HepG2 (cell line): Measurements from ENCODE around the gene CBX6. TPM values are rescaled to one million over a fixed set of nuclear protein-coding genes. Genes with fewer than 3 reads are reported as not detected.

ENCODE experiments used
- ATAC-seq: fragments of 200-7000 bp; cut with Tn5 transposase; 3 replicates; pipeline ENCODE4 v1.9.1; 2020; ENCODE audit warnings: mild to moderate bottlenecking, moderate library complexity
- BruUV-seq: library from RNA; stranded (reverse); fragments of 400-500 nt; replicated peaks from 2 replicates; lab custom pipeline; 2021; lab: Mats Ljungman, UMichigan
- CTCF ChIA-PET: fragments of 300-600 bp; formaldehyde crosslinking; extraction: SDS; loops from one replicate; lab custom pipeline; 2021; ENCODE audit warnings: low total read pairs, inconsistent platforms, low intra/inter-chr PET ratio; lab: Yijun Ruan, JAX
- POLR2A ChIA-PET: fragments of 350-600 bp; sonication (Branson Sonifier 250); formaldehyde crosslinking; loops from one replicate; lab custom pipeline; 2020; ENCODE audit warnings: antibody characterized with exemption, inconsistent platforms; lab: Yijun Ruan, JAX
- DNase-seq: peaks from one replicate; pipeline ENCODE4 v3.0.0-alpha.2; 2015; ENCODE audit warnings: low spot score
- FAIRE-seq: peaks from 3 replicates; lab custom pipeline; 2011; peaks lifted over from hg19 to GRCh38; lab: Jason Lieb, UNC
- H2AFZ ChIP-seq: one replicate; pipeline ENCODE4 v1.6.1; 2011; ENCODE audit warnings: low read length, inconsistent platforms
- H3K27ac ChIP-seq: fragments of 300-600 bp; 3 replicates; pipeline ENCODE4 v1.8.0; 2011; ENCODE audit warnings: mixed run types, mild to moderate bottlenecking, mixed read lengths, low read length, inconsistent platforms; ENCODE audit not compliant: insufficient read depth; ENCODE audit errors: extremely low read length
- H3K27me3 ChIP-seq, 2 experiments: fragments of 200-600 bp in 1 of 2; 2 replicates in 1 of 2; 3 replicates in 1 of 2; pipeline versions ENCODE4 v1.6.0 to v1.8.0; 2011; ENCODE audit warnings: low read length in 2 of 2, mild to moderate bottlenecking in 2 of 2, moderate library complexity in 2 of 2, inconsistent platforms in 1 of 2; ENCODE audit not compliant: insufficient read depth in 2 of 2, control insufficient read depth in 1 of 2
- H3K36me3 ChIP-seq, 2 experiments: fragments of 200-600 bp in 1 of 2; replicated peaks in 1 of 2; 2 replicates in 1 of 2; 3 replicates in 1 of 2; pipeline versions ENCODE4 v1.5.1 to v1.8.0; 2011; ENCODE audit warnings: low read length in 2 of 2, inconsistent platforms in 1 of 2; ENCODE audit not compliant: insufficient read depth in 2 of 2, control insufficient read depth in 1 of 2
- H3K4me1 ChIP-seq: 2 replicates; pipeline ENCODE4 v1.5.1; 2012; ENCODE audit warnings: low read length, inconsistent platforms; ENCODE audit not compliant: insufficient read depth
- H3K4me2 ChIP-seq: 2 replicates; pipeline ENCODE4 v1.6.0; 2011; ENCODE audit warnings: low read depth, low read length, inconsistent platforms
- H3K4me3 ChIP-seq, 3 experiments: fragments of 200-600 bp in 1 of 3; sonication (generic), shearing (Covaris generic) in 1 of 3; replicated peaks in 1 of 3; 2 replicates each; pipeline ENCODE4 v1.5.1; 2011 to 2016; ENCODE audit warnings: low read length in 3 of 3, inconsistent platforms in 2 of 3, low read depth in 2 of 3, mild to moderate bottlenecking in 2 of 3, control low read depth in 1 of 3, mixed read lengths in 1 of 3; ENCODE audit not compliant: insufficient read depth in 1 of 3
- H3K79me2 ChIP-seq: one replicate; pipeline ENCODE4 v1.6.1; 2011; ENCODE audit warnings: low read length, inconsistent platforms; ENCODE audit not compliant: insufficient read depth
- H3K9ac ChIP-seq: 2 replicates; pipeline ENCODE4 v1.6.0; 2011; ENCODE audit warnings: mild to moderate bottlenecking, low read depth, low read length, inconsistent platforms; ENCODE audit not compliant: insufficient read depth
- H3K9me3 ChIP-seq: 2 replicates; pipeline ENCODE4 v1.5.1; 2012; ENCODE audit warnings: mild to moderate bottlenecking, low read length
- H4K20me1 ChIP-seq: 2 replicates; pipeline ENCODE4 v1.6.0; 2011; ENCODE audit warnings: inconsistent platforms, mild to moderate bottlenecking, low read length, moderate library complexity; ENCODE audit not compliant: insufficient read depth
- ELF3 ChIP-seq: IDR thresholded peaks from 2 replicates; pipeline ENCODE4 v1.6.1; 2016; ENCODE audit warnings: missing genetic modification reagents, missing compliant biosample characterization
- HDAC1 ChIP-seq: sonication (generic); formaldehyde crosslinking; IDR thresholded peaks from 2 replicates; pipeline ENCODE4 v1.5.1; 2020; ENCODE audit warnings: mild to moderate bottlenecking, missing genetic modification reagents
- HNF4A ChIP-seq: sonication (generic); formaldehyde crosslinking; IDR thresholded peaks from 2 replicates; pipeline ENCODE4 v1.4.0; 2020; ENCODE audit warnings: missing genetic modification reagents
- KLF6 ChIP-seq: IDR thresholded peaks from 2 replicates; pipeline ENCODE4 v1.8.0; 2016; ENCODE audit warnings: missing biosample characterization, missing genetic modification reagents
- MTF1 ChIP-seq: sonication (generic); formaldehyde crosslinking; IDR thresholded peaks from 2 replicates; pipeline ENCODE4 v1.5.0; 2020; ENCODE audit warnings: missing genetic modification reagents
- MTF2 ChIP-seq: sonication (generic); formaldehyde crosslinking; IDR thresholded peaks from 2 replicates; pipeline ENCODE4 v1.5.0; 2020; ENCODE audit warnings: missing genetic modification reagents, borderline replicate concordance
- PHF5A ChIP-seq: IDR thresholded peaks from one replicate; pipeline ENCODE4 v1.6.1; 2018; ENCODE audit warnings: low read depth, missing genetic modification reagents; ENCODE audit not compliant: unreplicated experiment
- TOE1 ChIP-seq: sonication (generic); formaldehyde crosslinking; IDR thresholded peaks from 2 replicates; pipeline ENCODE4 v1.4.0; 2020; ENCODE audit warnings: mild to moderate bottlenecking, missing genetic modification reagents
- ZBTB7B ChIP-seq: sonication (generic); formaldehyde crosslinking; IDR thresholded peaks from 2 replicates; pipeline ENCODE4 v1.4.0; 2020; ENCODE audit warnings: missing genetic modification reagents
- ZFP36 ChIP-seq: fragments of 150-350 bp; IDR thresholded peaks from 2 replicates; pipeline ENCODE4 v1.6.1; 2018; ENCODE audit warnings: borderline replicate concordance, low read length, low read depth; ENCODE audit not compliant: partially characterized antibody
- ZNF253 ChIP-seq: sonication (generic); formaldehyde crosslinking; IDR thresholded peaks from 2 replicates; pipeline ENCODE4 v1.8.0; 2022; ENCODE audit warnings: mild to moderate bottlenecking, missing genetic modification reagents, borderline replicate concordance
- ZNF382 ChIP-seq: sonication (generic); formaldehyde crosslinking; IDR thresholded peaks from 2 replicates; pipeline ENCODE4 v1.5.0; 2020; ENCODE audit warnings: missing genetic modification reagents, mild to moderate bottlenecking, borderline replicate concordance
- ZNF773 ChIP-seq: sonication (generic); formaldehyde crosslinking; IDR thresholded peaks from 2 replicates; pipeline ENCODE4 v1.4.0; 2020; ENCODE audit warnings: missing genetic modification reagents, borderline replicate concordance
- ZSCAN31 ChIP-seq: sonication (generic); formaldehyde crosslinking; IDR thresholded peaks from 2 replicates; pipeline ENCODE4 v1.5.0; 2020; ENCODE audit warnings: low read depth, mild to moderate bottlenecking, missing genetic modification reagents
- whole genome bisulfite sequencing: methylation state at CpG from one replicate; pipeline ENCODE4 v1.1.6; 2017; ENCODE audit warnings: low lambda C conversion rate; 5-methylcytosine and 5-hydroxymethylcytosine counted together
- in situ Hi-C: cut with HindIII; loops from 2 replicates; pipeline ENCODE4 v1.10.0; 2017; ENCODE audit warnings: low pct_unique_long_range_greater_than_20kb; ENCODE audit not compliant: extremely low pct_ligation_motif_present
- intact Hi-C: fragments of 100-400 bp; cut with micrococcal nuclease; formaldehyde crosslinking; loops from one replicate; pipeline ENCODE4 v1.10.0; 2022; ENCODE audit not compliant: unreplicated experiment
- polyA plus RNA-seq, 8 experiments: library from polyadenylated mRNA; depleted of rRNA in 3 of 8; stranded (reverse) in 7 of 8; unstranded in 1 of 8; fragments of >200 nt; fragmentation: Illumina TruSeq in 4 of 8; extraction: Trizol in 4 of 8; gene quantifications; 2 replicates each; pipeline versions ENCODE4 v1.2.1 to v1.2.3, GENCODE V29; 2011 to 2016; ENCODE audit warnings: low read depth in 4 of 8, missing spikeins in 1 of 8, mixed read lengths in 1 of 8; ENCODE audit not compliant: insufficient read depth in 1 of 8
- total RNA-seq, 5 experiments: library from RNA; depleted of rRNA; stranded (reverse); fragments of >200 nt; fragmentation: Illumina TruSeq; extraction: Trizol; gene quantifications; 2 replicates each; pipeline ENCODE4 v1.2.3, GENCODE V29; 2016; ENCODE audit warnings: low read depth in 1 of 5
- TF ChIP-seq, protein P1 (sequence below): sonication (generic); formaldehyde crosslinking; IDR thresholded peaks from 2 replicates; pipeline ENCODE4 v1.8.0; 2022; ENCODE audit warnings: mild to moderate bottlenecking, missing genetic modification reagents; ENCODE audit not compliant: insufficient replicate concordance
- TF ChIP-seq, protein P2 (sequence below): IDR thresholded peaks from 2 replicates; pipeline ENCODE4 v1.6.1; 2012; ENCODE audit warnings: low read length, improper control_type of control experiment
- TF ChIP-seq, protein P3 (sequence below): sonication (generic); formaldehyde crosslinking; IDR thresholded peaks from 2 replicates; pipeline ENCODE4 v1.5.0; 2020; ENCODE audit warnings: missing genetic modification reagents

CBX6 gene
- total and polyA plus RNA-seq, 2 of the 13 experiments (the other 11 are each of a cell fraction or from before 2014, with no cell fraction given) = 1.7 to 6.5 TPM

DNA sequence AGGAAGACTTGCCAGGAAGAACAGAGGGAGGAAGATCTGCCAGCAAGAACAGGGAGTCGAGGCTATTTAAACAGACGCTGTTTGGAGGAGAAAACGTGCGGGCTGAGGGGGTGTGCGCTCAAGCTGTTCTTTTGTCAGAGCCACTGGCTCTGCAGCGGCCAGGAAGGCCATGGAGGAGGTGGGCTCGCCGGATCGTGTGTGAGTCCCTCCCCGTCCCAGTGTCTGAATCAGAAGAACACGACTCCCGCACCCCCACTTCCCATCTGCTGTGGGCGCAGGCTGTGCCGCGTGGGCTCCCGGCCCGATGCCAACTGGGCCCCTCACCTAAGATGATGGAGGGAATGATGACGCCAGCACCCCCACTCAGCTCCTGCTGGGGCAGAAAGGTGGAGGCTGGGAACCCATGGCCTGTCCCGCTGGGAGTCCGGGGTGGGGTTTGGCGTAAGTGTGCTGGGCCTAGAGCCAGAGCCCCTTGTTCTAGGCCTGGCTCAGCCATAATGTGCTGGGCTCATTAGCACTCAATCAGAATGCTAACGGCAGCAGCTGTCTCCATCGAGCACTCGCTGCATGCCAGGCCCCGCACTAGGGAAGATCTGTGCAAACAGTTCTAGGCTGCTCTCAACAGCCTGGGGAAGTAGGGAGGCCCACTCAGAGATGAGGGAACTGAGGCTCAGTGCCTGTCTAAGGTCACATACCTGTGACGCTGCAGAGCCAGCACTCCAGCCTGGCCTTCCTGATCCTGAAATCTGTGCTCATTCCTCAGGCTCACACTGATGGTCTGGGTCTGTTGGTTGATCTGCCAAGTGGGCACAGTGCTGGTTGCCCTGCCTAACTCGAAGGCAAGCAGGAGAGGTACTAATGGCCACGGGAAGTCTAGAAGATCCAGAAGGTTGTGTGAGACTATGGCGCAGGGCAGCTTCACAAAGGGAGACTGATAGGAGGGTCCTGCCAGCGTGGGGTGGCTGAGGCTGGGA, 39.7 kb downstream of the CBX6 start:
- no peaks in the 10 kb centered on the region for H3K36me3 ChIP-seq
- ChIA-PET CTCF (no interaction called here), POLR2A (no interaction called here)
- DNase-seq (no peak), FAIRE-seq (no peak), ATAC-seq (no peak; the same call in 2 of the 3 replicates)
- in situ Hi-C loops (no loop called here), intact Hi-C loops (no loop called here)
- BruUV-seq = no TSS peak
- no peak overlapping the region for H3K4me3 ChIP-seq
- H4K20me1 ChIP-seq = no peaks in the 10 kb centered on the region; the same call in 1 of the 2 replicates
- H3K27me3 ChIP-seq = no peaks in the 10 kb centered on the region
- H3K27ac ChIP-seq = no peak overlapping the region
- H3K4me2 ChIP-seq = no peak overlapping the region
- H3K79me2 ChIP-seq = no peaks in the 10 kb centered on the region
- H3K4me1 ChIP-seq = no peaks in the 10 kb centered on the region
- H3K9me3 ChIP-seq = no peaks in the 10 kb centered on the region
- WGBS = 86% methylated on average over 13 of the region's 30 CpGs
- H2AFZ ChIP-seq = no peak overlapping the region
- no peak overlapping the region for H3K9ac ChIP-seq
- TF ChIP-seq ZNF773 (CRISPR knock-in tag) (no peak), TOE1 (CRISPR knock-in tag) (no peak), ZNF253 (CRISPR knock-in tag) (no peak), HNF4A (CRISPR knock-in tag) (no peak), ZNF382 (CRISPR knock-in tag) (no peak), MTF1 (no peak), PHF5A (CRISPR knock-in tag) (no peak), MTF2 (CRISPR knock-in tag) (no peak), ZBTB7B (CRISPR knock-in tag) (no peak), ZSCAN31 (CRISPR knock-in tag) (no peak), HDAC1 (CRISPR knock-in tag) (no peak), ELF3 (CRISPR knock-in tag) (no peak), KLF6 (CRISPR knock-in tag) (no peak), ZFP36 (no peak)
- TF ChIP-seq, protein P1, sequence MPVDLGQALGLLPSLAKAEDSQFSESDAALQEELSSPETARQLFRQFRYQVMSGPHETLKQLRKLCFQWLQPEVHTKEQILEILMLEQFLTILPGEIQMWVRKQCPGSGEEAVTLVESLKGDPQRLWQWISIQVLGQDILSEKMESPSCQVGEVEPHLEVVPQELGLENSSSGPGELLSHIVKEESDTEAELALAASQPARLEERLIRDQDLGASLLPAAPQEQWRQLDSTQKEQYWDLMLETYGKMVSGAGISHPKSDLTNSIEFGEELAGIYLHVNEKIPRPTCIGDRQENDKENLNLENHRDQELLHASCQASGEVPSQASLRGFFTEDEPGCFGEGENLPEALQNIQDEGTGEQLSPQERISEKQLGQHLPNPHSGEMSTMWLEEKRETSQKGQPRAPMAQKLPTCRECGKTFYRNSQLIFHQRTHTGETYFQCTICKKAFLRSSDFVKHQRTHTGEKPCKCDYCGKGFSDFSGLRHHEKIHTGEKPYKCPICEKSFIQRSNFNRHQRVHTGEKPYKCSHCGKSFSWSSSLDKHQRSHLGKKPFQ (CRISPR knock-in tag) = no peak
- TF ChIP-seq, protein P2, sequence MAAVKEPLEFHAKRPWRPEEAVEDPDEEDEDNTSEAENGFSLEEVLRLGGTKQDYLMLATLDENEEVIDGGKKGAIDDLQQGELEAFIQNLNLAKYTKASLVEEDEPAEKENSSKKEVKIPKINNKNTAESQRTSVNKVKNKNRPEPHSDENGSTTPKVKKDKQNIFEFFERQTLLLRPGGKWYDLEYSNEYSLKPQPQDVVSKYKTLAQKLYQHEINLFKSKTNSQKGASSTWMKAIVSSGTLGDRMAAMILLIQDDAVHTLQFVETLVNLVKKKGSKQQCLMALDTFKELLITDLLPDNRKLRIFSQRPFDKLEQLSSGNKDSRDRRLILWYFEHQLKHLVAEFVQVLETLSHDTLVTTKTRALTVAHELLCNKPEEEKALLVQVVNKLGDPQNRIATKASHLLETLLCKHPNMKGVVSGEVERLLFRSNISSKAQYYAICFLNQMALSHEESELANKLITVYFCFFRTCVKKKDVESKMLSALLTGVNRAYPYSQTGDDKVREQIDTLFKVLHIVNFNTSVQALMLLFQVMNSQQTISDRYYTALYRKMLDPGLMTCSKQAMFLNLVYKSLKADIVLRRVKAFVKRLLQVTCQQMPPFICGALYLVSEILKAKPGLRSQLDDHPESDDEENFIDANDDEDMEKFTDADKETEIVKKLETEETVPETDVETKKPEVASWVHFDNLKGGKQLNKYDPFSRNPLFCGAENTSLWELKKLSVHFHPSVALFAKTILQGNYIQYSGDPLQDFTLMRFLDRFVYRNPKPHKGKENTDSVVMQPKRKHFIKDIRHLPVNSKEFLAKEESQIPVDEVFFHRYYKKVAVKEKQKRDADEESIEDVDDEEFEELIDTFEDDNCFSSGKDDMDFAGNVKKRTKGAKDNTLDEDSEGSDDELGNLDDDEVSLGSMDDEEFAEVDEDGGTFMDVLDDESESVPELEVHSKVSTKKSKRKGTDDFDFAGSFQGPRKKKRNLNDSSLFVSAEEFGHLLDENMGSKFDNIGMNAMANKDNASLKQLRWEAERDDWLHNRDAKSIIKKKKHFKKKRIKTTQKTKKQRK = no peak
- TF ChIP-seq, protein P3, sequence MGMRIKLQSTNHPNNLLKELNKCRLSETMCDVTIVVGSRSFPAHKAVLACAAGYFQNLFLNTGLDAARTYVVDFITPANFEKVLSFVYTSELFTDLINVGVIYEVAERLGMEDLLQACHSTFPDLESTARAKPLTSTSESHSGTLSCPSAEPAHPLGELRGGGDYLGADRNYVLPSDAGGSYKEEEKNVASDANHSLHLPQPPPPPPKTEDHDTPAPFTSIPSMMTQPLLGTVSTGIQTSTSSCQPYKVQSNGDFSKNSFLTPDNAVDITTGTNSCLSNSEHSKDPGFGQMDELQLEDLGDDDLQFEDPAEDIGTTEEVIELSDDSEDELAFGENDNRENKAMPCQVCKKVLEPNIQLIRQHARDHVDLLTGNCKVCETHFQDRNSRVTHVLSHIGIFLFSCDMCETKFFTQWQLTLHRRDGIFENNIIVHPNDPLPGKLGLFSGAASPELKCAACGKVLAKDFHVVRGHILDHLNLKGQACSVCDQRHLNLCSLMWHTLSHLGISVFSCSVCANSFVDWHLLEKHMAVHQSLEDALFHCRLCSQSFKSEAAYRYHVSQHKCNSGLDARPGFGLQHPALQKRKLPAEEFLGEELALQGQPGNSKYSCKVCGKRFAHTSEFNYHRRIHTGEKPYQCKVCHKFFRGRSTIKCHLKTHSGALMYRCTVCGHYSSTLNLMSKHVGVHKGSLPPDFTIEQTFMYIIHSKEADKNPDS (CRISPR knock-in tag) = no peak
